Fibroblast of lung (primary cell): ENCODE measurements around the gene ARFIP1.

Source experiments
- CTCF ChIP-seq, 2 donors: IDR thresholded peaks in 1 of 2; conservative IDR thresholded peaks in 1 of 2; 1 replicate in 1 of 2; 2 replicates in 1 of 2; pipeline ENCODE4 v1.5.1; 2011 to 2012; ENCODE audit warnings: low read length in 2 of 2, control low read depth in 1 of 2, inconsistent platforms in 1 of 2, low read depth in 1 of 2, mild to moderate bottlenecking in 1 of 2
- EZH2 ChIP-seq: IDR thresholded peaks from 2 replicates; pipeline ENCODE4 v1.5.1; 2012; ENCODE audit warnings: low read length, control low read depth, mild to moderate bottlenecking; ENCODE audit errors: missing control alignments

DNA sequence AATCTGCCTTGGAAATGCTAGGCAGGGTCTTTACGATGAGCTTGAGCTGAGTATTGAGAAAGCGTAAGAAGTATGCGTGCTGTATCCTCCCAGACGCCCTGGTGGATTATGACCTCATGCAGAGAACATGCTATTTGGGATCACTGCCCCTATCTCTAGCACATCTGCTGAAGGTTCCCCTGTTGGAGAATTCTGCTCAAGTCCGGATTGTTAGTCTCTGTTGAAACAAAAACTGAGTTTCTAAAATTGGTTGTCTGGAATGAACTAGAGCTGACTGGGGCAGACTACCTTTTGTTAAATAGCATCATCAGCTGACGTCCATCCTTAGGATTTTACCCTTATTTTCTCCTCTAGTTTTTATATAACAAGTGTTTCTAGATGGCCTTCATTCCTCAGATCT is 163.9 kb downstream of the ARFIP1 start:
- TF ChIP-seq EZH2 (no peak), CTCF (conservative IDR thresholded peaks at IDR 0.05 in 1 of 2, IDR thresholded peaks at IDR 0.05 in 1 of 2; ENCODE audit: low read depth in 1 of 2, low read length in 2 of 2) (no peak)
